HG02763 (cell line): ENCODE measurements around the gene CACNA2D2.

Experiments used
- ATAC-seq: cut with Tn5 transposase; IDR thresholded peaks from one replicate; pipeline ENCODE4 v1.9.1; 2021; ENCODE audit warnings: mild to moderate bottlenecking, moderate library complexity; ENCODE audit not compliant: unreplicated experiment

The CACNA2D2 gene

GRCh38 chr3:50317300-50317699 lies 186.1 kb downstream of the CACNA2D2 start:
- no peak for ATAC-seq

- ATAC-seq: no peak
Measured at GRCh38 chr3:50316657-50317242, 186.7 kb downstream of the CACNA2D2 start.

- no peak for ATAC-seq
Measured at GRCh38 chr3:50314816-50315215, 188.6 kb downstream of the CACNA2D2 start.

- ATAC-seq: no peak
Measured at GRCh38 chr3:50314342-50314741, 189.1 kb downstream of the CACNA2D2 start.
